Activated CD4-positive, CD25-positive, alpha-beta regulatory T cell treated with anti-CD3 and anti-CD28 coated beads, Interleukin-2, amount 50 U/mL, for 72 hours (primary cell): ENCODE data around the gene LRCH1.
A peak's percentile ranks its signal among the peaks of the same experiment; 100 is the strongest.
"Not testable (repeated sequence)": the region's sequence is repeated elsewhere in the genome, so short reads cannot be mapped to it uniquely, and the experiment has no call there.

Source experiments
- DNase-seq: peaks from one replicate; pipeline ENCODE4 v3.0.0; 2021

Gene LRCH1

GRCh38 chr13:46731535-46731934, 178.6 kb downstream of the LRCH1 start:
- DNase-seq = no peak

GRCh38 chr13:46735425-46735824, 182.5 kb downstream of the LRCH1 start:
- DNase-seq = no peak

- DNase-seq = no peak
Observed at GRCh38 chr13:46736541-46737310, 183.8 kb downstream of the LRCH1 start.

- no peak for DNase-seq
Observed at GRCh38 chr13:46738055-46738454, 185.1 kb downstream of the LRCH1 start.

- DNase-seq = no peak
Observed at GRCh38 chr13:46738766-46739165, 185.8 kb downstream of the LRCH1 start.

GRCh38 chr13:46739447-46740098, 186.6 kb downstream of the LRCH1 start:
- no peak for DNase-seq

- no peak for DNase-seq
Observed at GRCh38 chr13:46743191-46743590, 190.2 kb downstream of the LRCH1 start.

GRCh38 chr13:46745062-46745461, 192.1 kb downstream of the LRCH1 start:
- DNase-seq = no peak

- no peak for DNase-seq
Observed at GRCh38 chr13:46745706-46746105, 192.7 kb downstream of the LRCH1 start.

- DNase-seq = no peak
Observed at GRCh38 chr13:46747031-46747820, 194.3 kb downstream of the LRCH1 start.

- DNase-seq = no peak
Observed at GRCh38 chr13:46748300-46748699, 195.3 kb downstream of the LRCH1 start.

- no peak for DNase-seq
Observed at GRCh38 chr13:46749951-46750350, 197.0 kb downstream of the LRCH1 start.

- DNase-seq = peak; percentile 38
Observed at GRCh38 chr13:46751811-46752635, 199.1 kb downstream of the LRCH1 start.

GRCh38 chr13:46753137-46753536, 200.2 kb downstream of the LRCH1 start:
- DNase-seq = no peak

- DNase-seq = no peak
Observed at GRCh38 chr13:46753917-46754316, 200.9 kb downstream of the LRCH1 start.

- DNase-seq = no peak
Observed at GRCh38 chr13:46754812-46755211, 201.8 kb downstream of the LRCH1 start.

GRCh38 chr13:46755508-46755907, 202.5 kb downstream of the LRCH1 start:
- DNase-seq = not testable (repeated sequence)

- no peak for DNase-seq
Observed at GRCh38 chr13:46756977-46757376, 204.0 kb downstream of the LRCH1 start.

GRCh38 chr13:46757640-46758039, 204.7 kb downstream of the LRCH1 start:
- no peak for DNase-seq

- DNase-seq = no peak
Observed at GRCh38 chr13:46759846-46760245, 206.9 kb downstream of the LRCH1 start.

GRCh38 chr13:46761174-46761573, 208.2 kb downstream of the LRCH1 start:
- DNase-seq = no peak

GRCh38 chr13:46761866-46762265, 208.9 kb downstream of the LRCH1 start:
- no peak for DNase-seq

- not testable (repeated sequence) for DNase-seq
Observed at GRCh38 chr13:46769925-46770324, 217.0 kb downstream of the LRCH1 start.
